DND-41 (cell line): ENCODE data around the gene TAS2R39.
"Not testable (repeated sequence)": the region's sequence is repeated elsewhere in the genome, so short reads cannot be mapped to it uniquely, and the experiment has no call there.

Source experiments
- ATAC-seq: fragments of 200-7000 bp; cut with Tn5 transposase; 3 replicates; pipeline ENCODE4 v1.9.1; 2021; ENCODE audit warnings: low read depth; ENCODE audit not compliant: insufficient read depth
- DNase-seq: peaks from one replicate; pipeline ENCODE4 v3.0.0-alpha.2; 2020
- H2AFZ ChIP-seq: 2 replicates; pipeline ENCODE4 v1.6.0; 2012; ENCODE audit warnings: low read depth, low read length
- H3K27ac ChIP-seq: 2 replicates; pipeline ENCODE4 v1.5.1; 2012; ENCODE audit warnings: low read length, inconsistent platforms
- H3K27me3 ChIP-seq: fragments of 200-600 bp; sonication (generic); 2 replicates; pipeline ENCODE4 v1.6.0; 2012; ENCODE audit warnings: low read length, mild to moderate bottlenecking, inconsistent platforms; ENCODE audit not compliant: insufficient read depth, poor library complexity
- H3K36me3 ChIP-seq: 2 replicates; pipeline ENCODE4 v1.5.1; 2012; ENCODE audit warnings: low read length, inconsistent platforms; ENCODE audit not compliant: insufficient read depth
- H3K4me1 ChIP-seq: 2 replicates; pipeline ENCODE4 v1.5.1; 2012; ENCODE audit warnings: mild to moderate bottlenecking, low read length; ENCODE audit not compliant: insufficient read depth
- H3K4me2 ChIP-seq: 2 replicates; pipeline ENCODE4 v1.6.0; 2012; ENCODE audit warnings: mild to moderate bottlenecking, moderate library complexity, low read length, inconsistent platforms; ENCODE audit not compliant: insufficient read depth
- H3K4me3 ChIP-seq, 2 experiments: fragments of 200-600 bp in 1 of 2; shearing (Covaris generic) in 1 of 2; 2 replicates each; pipeline ENCODE4 v1.5.1; 2012 to 2016; ENCODE audit warnings: inconsistent platforms in 2 of 2, low read length in 2 of 2, mild to moderate bottlenecking in 2 of 2, low read depth in 1 of 2, moderate library complexity in 1 of 2
- H3K79me2 ChIP-seq: 2 replicates; pipeline ENCODE4 v1.6.0; 2012; ENCODE audit warnings: low read length, inconsistent platforms; ENCODE audit not compliant: insufficient read depth
- H3K9ac ChIP-seq: 2 replicates; pipeline ENCODE4 v1.6.0; 2012; ENCODE audit warnings: low read depth, mild to moderate bottlenecking, inconsistent platforms, low read length, moderate library complexity
- H3K9me3 ChIP-seq: 2 replicates; pipeline ENCODE4 v1.5.1; 2012; ENCODE audit warnings: low read length, moderate library complexity, mild to moderate bottlenecking, inconsistent platforms; ENCODE audit not compliant: insufficient read depth, severe bottlenecking
- H4K20me1 ChIP-seq: 2 replicates; pipeline ENCODE4 v1.6.0; 2012; ENCODE audit warnings: low read length; ENCODE audit not compliant: insufficient read depth
- EZH2 ChIP-seq: IDR thresholded peaks from 3 replicates; pipeline ENCODE4 v1.6.1; 2012; ENCODE audit warnings: borderline replicate concordance, low read depth, mild to moderate bottlenecking, moderate library complexity, low read length, inconsistent platforms; ENCODE audit not compliant: severe bottlenecking
- TF ChIP-seq, protein P1 (sequence below): IDR thresholded peaks from 2 replicates; pipeline ENCODE4 v1.5.1; 2012; ENCODE audit warnings: borderline replicate concordance, low read length, moderate library complexity, mild to moderate bottlenecking; ENCODE audit not compliant: poor library complexity, severe bottlenecking; ENCODE audit errors: extremely low read depth

TAS2R39 gene

DNA sequence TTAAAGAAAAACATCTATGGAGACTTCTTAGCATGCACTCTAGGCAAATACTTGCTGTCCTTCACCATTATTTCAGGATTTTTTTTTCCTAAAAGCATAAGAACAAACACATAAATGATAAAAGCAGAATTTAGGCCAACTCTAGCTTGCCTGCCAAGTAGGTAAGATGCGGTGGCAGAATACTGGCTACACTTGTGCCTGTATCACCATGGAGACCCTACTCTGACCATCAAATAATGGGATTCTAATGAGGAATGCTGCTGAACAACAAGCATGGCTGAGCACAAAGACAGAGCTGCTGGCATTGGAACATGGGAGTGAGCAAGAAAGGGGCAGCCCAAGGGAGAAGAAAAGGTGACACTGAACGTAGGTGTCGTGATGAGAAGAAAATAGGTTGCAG lies 20.2 kb downstream of the TAS2R39 start:
- Histone ChIP-seq H3K36me3 (no peaks in the 10 kb centered on the region), H3K27me3 (no peaks in the 10 kb centered on the region), H3K4me3 (no peak overlapping the region), H3K9ac (no peak overlapping the region), H3K4me2 (no peak overlapping the region), H3K27ac (no peak overlapping the region), H3K4me1 (peaks cover 23% of the 10 kb centered on the region), H3K9me3 (peaks cover 3% of the 10 kb centered on the region), H3K79me2 (no peaks in the 10 kb centered on the region), H4K20me1 (no peaks in the 10 kb centered on the region), H2AFZ (no peak overlapping the region)
- no peak for ATAC-seq
- no peak for DNase-seq
- TF ChIP-seq, protein P1, sequence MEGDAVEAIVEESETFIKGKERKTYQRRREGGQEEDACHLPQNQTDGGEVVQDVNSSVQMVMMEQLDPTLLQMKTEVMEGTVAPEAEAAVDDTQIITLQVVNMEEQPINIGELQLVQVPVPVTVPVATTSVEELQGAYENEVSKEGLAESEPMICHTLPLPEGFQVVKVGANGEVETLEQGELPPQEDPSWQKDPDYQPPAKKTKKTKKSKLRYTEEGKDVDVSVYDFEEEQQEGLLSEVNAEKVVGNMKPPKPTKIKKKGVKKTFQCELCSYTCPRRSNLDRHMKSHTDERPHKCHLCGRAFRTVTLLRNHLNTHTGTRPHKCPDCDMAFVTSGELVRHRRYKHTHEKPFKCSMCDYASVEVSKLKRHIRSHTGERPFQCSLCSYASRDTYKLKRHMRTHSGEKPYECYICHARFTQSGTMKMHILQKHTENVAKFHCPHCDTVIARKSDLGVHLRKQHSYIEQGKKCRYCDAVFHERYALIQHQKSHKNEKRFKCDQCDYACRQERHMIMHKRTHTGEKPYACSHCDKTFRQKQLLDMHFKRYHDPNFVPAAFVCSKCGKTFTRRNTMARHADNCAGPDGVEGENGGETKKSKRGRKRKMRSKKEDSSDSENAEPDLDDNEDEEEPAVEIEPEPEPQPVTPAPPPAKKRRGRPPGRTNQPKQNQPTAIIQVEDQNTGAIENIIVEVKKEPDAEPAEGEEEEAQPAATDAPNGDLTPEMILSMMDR, result no peak
- no peak for TF ChIP-seq EZH2

DNA sequence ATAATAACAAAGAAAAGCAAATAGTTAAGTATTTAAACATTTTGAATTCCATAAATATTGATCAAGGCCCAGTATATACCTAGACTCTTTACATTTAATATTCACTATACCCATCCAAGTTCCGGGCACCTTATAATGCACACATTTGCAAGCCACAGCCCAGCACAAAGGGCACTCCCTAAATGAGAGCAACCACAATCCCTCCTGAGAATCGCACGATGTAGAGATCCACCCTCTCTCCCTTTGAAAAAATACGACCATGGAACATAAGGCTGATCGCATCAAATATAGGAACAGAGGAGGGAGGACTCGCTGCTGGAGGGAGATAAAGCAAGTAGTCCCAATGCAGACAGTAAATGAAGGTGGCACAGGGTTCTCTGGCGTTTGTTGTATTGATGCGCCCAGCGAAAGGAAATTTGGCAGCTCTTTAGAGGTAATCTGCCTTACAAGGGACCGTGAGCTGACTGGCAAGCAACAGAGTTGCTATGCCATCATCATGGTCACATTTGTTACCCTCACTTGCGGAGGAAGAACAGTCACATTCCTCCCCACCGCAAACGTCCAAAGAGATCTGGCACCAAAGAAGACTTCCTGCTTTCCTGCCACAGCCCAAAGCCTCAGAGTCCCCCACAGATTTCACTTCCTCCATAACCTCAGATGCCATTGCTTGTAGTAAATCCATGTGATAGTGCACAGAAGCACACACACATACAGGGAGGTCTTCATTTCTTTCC lies 22.5 kb downstream of the TAS2R39 start:
- peak overlapping the region in 1 of 2 experiments; percentile 49; a peak in 2 of 4 replicates for H3K4me3 ChIP-seq
- H3K9ac ChIP-seq, result peak overlapping the region; percentile 44
- H3K79me2 ChIP-seq, result no peaks in the 10 kb centered on the region
- peaks cover 23% of the 10 kb centered on the region for H3K4me1 ChIP-seq
- TF ChIP-seq EZH2, result no peak
- TF ChIP-seq, protein P1, result no peak
- peak overlapping the region; percentile 70 for H3K4me2 ChIP-seq
- no peaks in the 10 kb centered on the region for H3K27me3 ChIP-seq
- peak overlapping the region; percentile 78 for H2AFZ ChIP-seq
- H3K9me3 ChIP-seq, result no peaks in the 10 kb centered on the region
- H3K27ac ChIP-seq, result peak overlapping the region; percentile 90
- ATAC-seq (peak; percentile 91), DNase-seq (peak; percentile 83)
- H4K20me1 ChIP-seq, result no peaks in the 10 kb centered on the region
- no peaks in the 10 kb centered on the region for H3K36me3 ChIP-seq

DNA sequence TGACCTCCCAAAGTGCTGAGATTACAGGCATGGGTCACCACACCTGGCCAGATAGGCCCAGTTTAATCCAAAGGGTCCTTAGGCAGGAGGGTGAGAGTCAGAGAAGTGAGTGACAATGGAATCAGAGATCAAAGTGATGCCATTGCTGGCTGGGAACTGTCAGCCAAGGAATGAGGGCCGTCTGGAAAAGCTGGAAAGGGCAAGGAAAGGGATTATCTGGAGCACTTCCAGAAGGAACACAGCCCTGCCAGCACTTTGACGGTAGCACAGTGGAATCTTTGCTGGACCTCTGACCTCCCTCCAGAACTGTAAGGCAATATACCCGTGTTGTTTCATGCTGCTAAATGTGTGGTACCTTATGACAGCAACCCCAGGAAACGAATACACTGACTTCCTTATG lies 27.3 kb downstream of the TAS2R39 start:
- Histone ChIP-seq H3K4me1 (peaks cover 32% of the 10 kb centered on the region), H3K27me3 (no peaks in the 10 kb centered on the region), H2AFZ (no peak overlapping the region), H4K20me1 (no peaks in the 10 kb centered on the region), H3K36me3 (no peaks in the 10 kb centered on the region), H3K27ac (no peak overlapping the region), H3K79me2 (no peaks in the 10 kb centered on the region), H3K9ac (no peak overlapping the region), H3K9me3 (no peaks in the 10 kb centered on the region), H3K4me3 (no peak overlapping the region), H3K4me2 (no peak overlapping the region)
- ATAC-seq, result no peak
- DNase-seq, result no peak
- no peak for TF ChIP-seq EZH2
- TF ChIP-seq, protein P1, result no peak

DNA sequence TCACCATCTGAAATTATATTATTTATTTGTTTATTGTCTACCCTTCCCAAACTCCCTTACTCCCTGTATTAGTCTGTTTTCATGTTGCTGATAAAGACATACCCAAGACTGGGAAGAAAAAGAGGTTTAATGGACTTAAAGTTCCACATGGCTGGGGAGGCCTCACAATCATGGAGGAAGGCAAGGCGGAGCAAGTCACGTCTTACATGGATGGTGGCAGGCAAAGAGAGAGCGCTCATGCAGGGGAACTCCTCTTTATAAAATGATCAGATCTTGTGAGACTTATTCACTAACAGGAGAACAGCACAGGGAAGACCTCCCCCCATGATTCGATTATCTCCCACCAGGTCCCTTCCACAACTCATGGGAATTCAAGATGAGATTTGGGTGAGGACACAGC lies 30.3 kb downstream of the TAS2R39 start:
- H4K20me1 ChIP-seq, H3K79me2 ChIP-seq, ATAC-seq, H3K4me2 ChIP-seq, H3K27ac ChIP-seq, H3K36me3 ChIP-seq, H3K9ac ChIP-seq, H3K4me3 ChIP-seq, H3K27me3 ChIP-seq, H2AFZ ChIP-seq, H3K9me3 ChIP-seq, DNase-seq: not testable (repeated sequence)
- H3K4me1 ChIP-seq, result peaks cover 19% of the 10 kb centered on the region
